DND-41 (cell line): ENCODE results near the gene PNPLA1.

ENCODE experiments used
- ATAC-seq: fragments of 200-7000 bp; cut with Tn5 transposase; 3 replicates; pipeline ENCODE4 v1.9.1; 2021; ENCODE audit warnings: low read depth; ENCODE audit not compliant: insufficient read depth
- DNase-seq: peaks from one replicate; pipeline ENCODE4 v3.0.0-alpha.2; 2020
- H2AFZ ChIP-seq: 2 replicates; pipeline ENCODE4 v1.6.0; 2012; ENCODE audit warnings: low read depth, low read length
- H3K27ac ChIP-seq: 2 replicates; pipeline ENCODE4 v1.5.1; 2012; ENCODE audit warnings: low read length, inconsistent platforms
- H3K27me3 ChIP-seq: fragments of 200-600 bp; sonication (generic); 2 replicates; pipeline ENCODE4 v1.6.0; 2012; ENCODE audit warnings: low read length, mild to moderate bottlenecking, inconsistent platforms; ENCODE audit not compliant: insufficient read depth, poor library complexity
- H3K36me3 ChIP-seq: 2 replicates; pipeline ENCODE4 v1.5.1; 2012; ENCODE audit warnings: low read length, inconsistent platforms; ENCODE audit not compliant: insufficient read depth
- H3K4me1 ChIP-seq: 2 replicates; pipeline ENCODE4 v1.5.1; 2012; ENCODE audit warnings: mild to moderate bottlenecking, low read length; ENCODE audit not compliant: insufficient read depth
- H3K4me2 ChIP-seq: 2 replicates; pipeline ENCODE4 v1.6.0; 2012; ENCODE audit warnings: mild to moderate bottlenecking, moderate library complexity, low read length, inconsistent platforms; ENCODE audit not compliant: insufficient read depth
- H3K4me3 ChIP-seq, 2 experiments: fragments of 200-600 bp in 1 of 2; shearing (Covaris generic) in 1 of 2; 2 replicates each; pipeline ENCODE4 v1.5.1; 2012 to 2016; ENCODE audit warnings: inconsistent platforms in 2 of 2, low read length in 2 of 2, mild to moderate bottlenecking in 2 of 2, low read depth in 1 of 2, moderate library complexity in 1 of 2
- H3K79me2 ChIP-seq: 2 replicates; pipeline ENCODE4 v1.6.0; 2012; ENCODE audit warnings: low read length, inconsistent platforms; ENCODE audit not compliant: insufficient read depth
- H3K9ac ChIP-seq: 2 replicates; pipeline ENCODE4 v1.6.0; 2012; ENCODE audit warnings: low read depth, mild to moderate bottlenecking, inconsistent platforms, low read length, moderate library complexity
- H3K9me3 ChIP-seq: 2 replicates; pipeline ENCODE4 v1.5.1; 2012; ENCODE audit warnings: low read length, moderate library complexity, mild to moderate bottlenecking, inconsistent platforms; ENCODE audit not compliant: insufficient read depth, severe bottlenecking
- H4K20me1 ChIP-seq: 2 replicates; pipeline ENCODE4 v1.6.0; 2012; ENCODE audit warnings: low read length; ENCODE audit not compliant: insufficient read depth
- EZH2 ChIP-seq: IDR thresholded peaks from 3 replicates; pipeline ENCODE4 v1.6.1; 2012; ENCODE audit warnings: borderline replicate concordance, low read depth, mild to moderate bottlenecking, moderate library complexity, low read length, inconsistent platforms; ENCODE audit not compliant: severe bottlenecking
- TF ChIP-seq, protein P1 (sequence below): IDR thresholded peaks from 2 replicates; pipeline ENCODE4 v1.5.1; 2012; ENCODE audit warnings: borderline replicate concordance, low read length, moderate library complexity, mild to moderate bottlenecking; ENCODE audit not compliant: poor library complexity, severe bottlenecking; ENCODE audit errors: extremely low read depth

PNPLA1 gene

DNA sequence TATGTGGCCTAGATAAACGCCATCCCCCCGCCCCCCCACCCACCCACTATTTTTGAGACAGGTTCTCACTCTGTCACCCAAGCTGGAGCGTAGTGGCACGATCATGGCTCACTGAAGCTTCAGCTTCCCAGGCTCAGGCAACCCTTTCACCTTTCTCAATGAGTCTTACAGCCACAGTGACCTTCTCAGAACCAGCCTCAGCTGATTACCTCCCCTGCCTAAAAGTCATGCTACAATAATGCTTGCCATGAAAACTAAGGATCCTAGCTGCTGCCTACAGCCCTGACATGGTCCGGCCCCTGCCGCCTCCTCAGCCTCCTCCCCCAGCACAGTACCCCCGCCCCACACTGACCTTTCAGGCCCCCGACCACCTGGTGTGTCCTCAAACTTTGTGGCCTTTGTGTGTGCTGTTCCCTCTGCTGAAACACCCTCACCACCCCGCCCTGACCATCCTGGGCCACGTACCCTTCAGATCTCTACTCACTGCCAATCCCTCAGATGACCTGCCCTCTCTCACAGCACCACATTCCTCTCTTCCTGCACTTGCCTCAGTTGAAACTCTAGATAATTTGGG is 31.3 kb downstream of the PNPLA1 start:
- no peak overlapping the region for H3K27ac ChIP-seq
- H2AFZ ChIP-seq, result no peak overlapping the region
- H3K27me3 ChIP-seq, result peaks cover 12% of the 10 kb centered on the region
- ATAC-seq (no peak), DNase-seq (no peak)
- H3K9me3 ChIP-seq, result no peaks in the 10 kb centered on the region
- no peak overlapping the region for H3K4me2 ChIP-seq
- TF ChIP-seq, protein P1, sequence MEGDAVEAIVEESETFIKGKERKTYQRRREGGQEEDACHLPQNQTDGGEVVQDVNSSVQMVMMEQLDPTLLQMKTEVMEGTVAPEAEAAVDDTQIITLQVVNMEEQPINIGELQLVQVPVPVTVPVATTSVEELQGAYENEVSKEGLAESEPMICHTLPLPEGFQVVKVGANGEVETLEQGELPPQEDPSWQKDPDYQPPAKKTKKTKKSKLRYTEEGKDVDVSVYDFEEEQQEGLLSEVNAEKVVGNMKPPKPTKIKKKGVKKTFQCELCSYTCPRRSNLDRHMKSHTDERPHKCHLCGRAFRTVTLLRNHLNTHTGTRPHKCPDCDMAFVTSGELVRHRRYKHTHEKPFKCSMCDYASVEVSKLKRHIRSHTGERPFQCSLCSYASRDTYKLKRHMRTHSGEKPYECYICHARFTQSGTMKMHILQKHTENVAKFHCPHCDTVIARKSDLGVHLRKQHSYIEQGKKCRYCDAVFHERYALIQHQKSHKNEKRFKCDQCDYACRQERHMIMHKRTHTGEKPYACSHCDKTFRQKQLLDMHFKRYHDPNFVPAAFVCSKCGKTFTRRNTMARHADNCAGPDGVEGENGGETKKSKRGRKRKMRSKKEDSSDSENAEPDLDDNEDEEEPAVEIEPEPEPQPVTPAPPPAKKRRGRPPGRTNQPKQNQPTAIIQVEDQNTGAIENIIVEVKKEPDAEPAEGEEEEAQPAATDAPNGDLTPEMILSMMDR, result no peak
- no peak for TF ChIP-seq EZH2
- no peaks in the 10 kb centered on the region; the same call in 1 of the 2 replicates for H4K20me1 ChIP-seq
- no peak overlapping the region for H3K4me3 ChIP-seq
- no peaks in the 10 kb centered on the region for H3K4me1 ChIP-seq
- no peaks in the 10 kb centered on the region for H3K36me3 ChIP-seq
- H3K9ac ChIP-seq, result no peak overlapping the region
- no peaks in the 10 kb centered on the region for H3K79me2 ChIP-seq

- no peaks in the 10 kb centered on the region for H3K9me3 ChIP-seq
- H3K27me3 ChIP-seq, result peaks cover 8% of the 10 kb centered on the region
- ATAC-seq (no peak), DNase-seq (no peak)
- no peaks in the 10 kb centered on the region; the same call in 1 of the 2 replicates for H4K20me1 ChIP-seq
- H3K4me3 ChIP-seq, result no peak overlapping the region
- no peaks in the 10 kb centered on the region for H3K4me1 ChIP-seq
- no peaks in the 10 kb centered on the region for H3K79me2 ChIP-seq
- H2AFZ ChIP-seq, result no peak overlapping the region
- H3K27ac ChIP-seq, result no peak overlapping the region
- TF ChIP-seq, protein P1, result no peak
- no peak for TF ChIP-seq EZH2
- H3K36me3 ChIP-seq, result no peaks in the 10 kb centered on the region
- H3K9ac ChIP-seq, result no peak overlapping the region
- H3K4me2 ChIP-seq, result no peak overlapping the region
These were observed 31.9 kb downstream of the PNPLA1 start for GRCh38 chr6:36301781-36302180.

DNA sequence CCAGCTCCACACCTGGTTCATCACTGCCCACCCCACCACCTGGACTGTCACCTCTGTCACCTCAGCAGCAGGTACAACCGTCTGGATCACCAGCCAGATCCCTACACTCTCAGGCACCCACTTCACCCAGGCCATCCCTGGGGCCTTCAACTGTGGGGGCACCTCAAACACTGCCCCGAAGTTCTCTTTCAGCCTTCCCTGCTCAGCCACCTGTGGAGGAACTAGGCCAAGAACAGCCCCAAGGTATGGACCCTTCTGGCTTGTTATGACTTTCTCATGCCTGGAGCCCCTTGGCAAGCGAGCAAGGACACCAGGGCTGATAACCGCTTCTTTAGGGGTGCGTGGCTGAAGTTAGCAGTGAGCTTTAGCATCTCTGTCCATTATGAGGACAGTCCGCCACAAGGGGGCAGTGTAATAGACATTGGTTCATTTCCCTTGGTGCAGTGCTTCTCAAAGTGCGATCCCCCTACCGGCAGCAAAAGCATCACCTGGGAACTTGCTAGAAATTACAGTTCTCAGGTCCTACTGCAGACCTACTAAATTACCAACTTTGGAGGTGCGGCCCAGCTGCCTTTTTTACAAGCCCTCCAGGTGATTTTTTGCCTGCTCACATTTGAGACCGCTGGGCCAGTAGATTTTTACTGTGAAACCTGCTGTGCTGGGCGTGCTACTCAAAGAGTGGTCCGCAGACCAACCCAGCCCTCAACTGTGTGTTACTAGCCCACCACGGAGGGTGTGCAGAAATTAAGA is 32.5 kb downstream of the PNPLA1 start:
- H3K4me1 ChIP-seq, result no peaks in the 10 kb centered on the region
- no peaks in the 10 kb centered on the region for H3K36me3 ChIP-seq
- peak; percentile 90 for DNase-seq
- H4K20me1 ChIP-seq, result no peaks in the 10 kb centered on the region; the same call in 1 of the 2 replicates
- peak; percentile 99 for ATAC-seq
- peaks cover 3% of the 10 kb centered on the region for H3K27me3 ChIP-seq
- no peaks in the 10 kb centered on the region for H3K79me2 ChIP-seq
- TF ChIP-seq, protein P1, result peak; percentile 94
- no peak for TF ChIP-seq EZH2
- H3K9me3 ChIP-seq, result no peaks in the 10 kb centered on the region
- H2AFZ ChIP-seq, result no peak overlapping the region; the same call in 1 of the 2 replicates
- H3K9ac ChIP-seq, result no peak overlapping the region
- no peak overlapping the region for H3K27ac ChIP-seq
- no peak overlapping the region for H3K4me2 ChIP-seq
- no peak overlapping the region for H3K4me3 ChIP-seq
